ENCODE results near the gene BLM. TPM values are rescaled to one million over a fixed set of nuclear protein-coding genes. Genes with fewer than 3 reads are reported as not detected.
A peak's percentile ranks its signal among the peaks of the same experiment; 100 is the strongest.

BLM gene
- total and polyA plus RNA-seq, 2 of the 4 experiments (the other 2 are of a cell fraction) = 2.5 to 6.5 TPM

- POLR2A ChIA-PET (ENCODE audit: unreplicated experiment) = no interaction called here
- in situ Hi-C loops (cut with MboI; ENCODE audit: low sequenced_read_pairs) = no loop called here
- BruUV-seq (replicated peaks) = no TSS peak
Observed at GRCh38 chr15:90716317-90716975, 700 bp upstream of the BLM start.

More at GRCh38 chr15:90716317-90716975, 700 bp upstream of the BLM start:
- Histone ChIP-seq H3K9me3 (ENCODE audit: control insufficient read depth, insufficient read depth, low read length) (no peaks in the 10 kb centered on the region), H2BK120ac (ENCODE audit: low read depth, low read length) (no peak overlapping the region), H3K9me1 (ENCODE audit: insufficient read depth, low read length) (peaks cover 3% of the 10 kb centered on the region; the same call in 1 of the 2 replicates), H4K8ac (ENCODE audit: low read depth in 2 of 2, low read length in 2 of 2) (peak overlapping the region; percentile 87 to 88), H2BK15ac (ENCODE audit: low read depth, low read length) (peak overlapping the region; percentile 6; the same call in 1 of the 3 replicates), H3K23ac (ENCODE audit: low read depth, low read length) (peak overlapping the region; percentile 82; the same call in 1 of the 2 replicates), H3K4me2 (ENCODE audit: low read depth, low read length) (peak overlapping the region; percentile 89), H3K4me3 (ENCODE audit: insufficient read depth, low read depth, low read length) (peak overlapping the region; percentile 56), H3K79me1 (ENCODE audit: low read depth in 1 of 2, low read length in 2 of 2) (peaks cover 10 to 20% of the 10 kb centered on the region in 2 experiments; a peak in 3 of 4 replicates), H2AFZ (replicated peaks; ENCODE audit: low read length, poor library complexity) (peak overlapping the region; percentile 93), H2BK5ac (ENCODE audit: low read depth, low read length, poor library complexity, severe bottlenecking) (peak overlapping the region; percentile 31), H3K27me3 (ENCODE audit: control insufficient read depth, insufficient read depth, low read length) (no peaks in the 10 kb centered on the region), H3K27ac (ENCODE audit: insufficient read depth, low read length) (peak overlapping the region; percentile 69), H4K20me1 (ENCODE audit: insufficient read depth, low read length) (no peaks in the 10 kb centered on the region), H4K91ac (ENCODE audit: insufficient read depth, low read depth, low read length) (peak overlapping the region; percentile 49), H2BK20ac (ENCODE audit: low read depth, low read length) (no peak overlapping the region), H3K36me3 (ENCODE audit: control insufficient read depth, insufficient read depth, low read length) (no peaks in the 10 kb centered on the region), H3K4me1 (ENCODE audit: control insufficient read depth, insufficient read depth, low read length) (peaks cover 2% of the 10 kb centered on the region; the same call in 1 of the 2 replicates), H4K5ac (ENCODE audit: low read depth, low read length) (peak overlapping the region; percentile 38), H3K56ac (ENCODE audit: extremely low read depth, insufficient read depth, low read length) (peak overlapping the region; percentile 69), H3K14ac (replicated peaks; ENCODE audit: low read depth, low read length) (peak overlapping the region; percentile 82), H3K18ac (ENCODE audit: low read depth, low read length) (no peak overlapping the region; the same call in 1 of the 2 replicates), H3K4ac (ENCODE audit: low read depth, low read length) (peak overlapping the region; percentile 72), H2AK9ac (replicated peaks; ENCODE audit: low read depth, low read length, poor library complexity) (peak overlapping the region; percentile 18), H3K9ac (ENCODE audit: low read depth, low read length) (peak overlapping the region; percentile 87), H2AK5ac (ENCODE audit: low read depth, low read length) (peak overlapping the region; percentile 80; the same call in 1 of the 2 replicates)
- DNase-seq (peak; percentile 5), ATAC-seq (ENCODE audit: low read depth) (no peak; the same call in none of the 2 replicates)
- dilution Hi-C loops (cut with HindIII; ENCODE audit: low sequenced_read_pairs, unreplicated experiment) = no loop called here
- intact Hi-C loops (cut with micrococcal nuclease) = loop anchor here (5.0 kb wide), 2 partner anchors 156 to 171 kb away; no protein-coding TSS in a partner anchor
- CTCF ChIA-PET = interaction anchor here (0.6 to 0.9 kb wide), 2 partner anchors 75 to 169 kb away, joined by 3 read pairs; no protein-coding TSS in a partner anchor
- TF ChIP-seq POLR2A (IDR thresholded peaks at IDR 0.05; ENCODE audit: low read depth, low read length) (no peak), RFX5 (IDR thresholded peaks at IDR 0.05; ENCODE audit: low read depth, low read length) (no peak), CTCF (conservative IDR thresholded peaks at IDR 0.05; ENCODE audit: low read depth, low read length) (no peak), USF2 (IDR thresholded peaks at IDR 0.05; ENCODE audit: low read depth, low read length) (no peak; the same call in 1 of the 2 replicates), CEBPB (IDR thresholded peaks at IDR 0.05; ENCODE audit: low read depth, low read length) (no peak), MAZ (IDR thresholded peaks at IDR 0.05; ENCODE audit: borderline replicate concordance, low read depth, low read length) (no peak), BHLHE40 (IDR thresholded peaks at IDR 0.05; ENCODE audit: low read depth, low read length) (no peak), MXI1 (IDR thresholded peaks at IDR 0.05; ENCODE audit: borderline replicate concordance, low read depth, low read length) (peak; percentile 89; the same call in 1 of the 2 replicates)
- WGBS, 2 experiments (ENCODE audit: extremely low coverage in 2 of 2, insufficient read length in 1 of 2) = 0% methylated on average over 6 of the region's 14 CpGs; no CpG with 5 or more reads in 1 of the 2 experiments
